GM23248 (cell line): Measurements from ENCODE around the gene LDLRAD2. TPM values are rescaled to one million over a fixed set of nuclear protein-coding genes. Genes with fewer than 3 reads are reported as not detected.

Source experiments
- DNase-seq: peaks from one replicate; pipeline ENCODE4 v3.0.0-alpha.2; 2015
- H2AFZ ChIP-seq: fragments of 200-600 bp; sonication (generic); 2 replicates; pipeline ENCODE4 v1.6.1; 2016; ENCODE audit warnings: antibody characterized with exemption
- H3F3A ChIP-seq: fragments of 200-600 bp; sonication (generic); 2 replicates; pipeline ENCODE4 v1.6.1; 2016; ENCODE audit warnings: mild to moderate bottlenecking, antibody characterized with exemption, mixed run types; ENCODE audit not compliant: insufficient read depth
- H3K27ac ChIP-seq: fragments of 200-600 bp; sonication (generic); 2 replicates; pipeline ENCODE4 v1.5.1; 2016; ENCODE audit warnings: mild to moderate bottlenecking
- H3K27me3 ChIP-seq: fragments of 200-600 bp; sonication (generic); replicated peaks from 2 replicates; pipeline ENCODE4 v1.6.1; 2016; ENCODE audit warnings: mild to moderate bottlenecking; ENCODE audit not compliant: insufficient read depth
- H3K36me3 ChIP-seq: fragments of 200-600 bp; sonication (generic); 2 replicates; pipeline ENCODE4 v1.6.1; 2016; ENCODE audit warnings: low read depth, mild to moderate bottlenecking
- H3K4me1 ChIP-seq: fragments of 200-600 bp; sonication (generic); 2 replicates; pipeline ENCODE4 v1.6.1; 2016; ENCODE audit warnings: mild to moderate bottlenecking; ENCODE audit not compliant: insufficient read depth
- H3K4me2 ChIP-seq: fragments of 200-600 bp; sonication (generic); one replicate; pipeline ENCODE4 v1.6.1; 2016; ENCODE audit warnings: mild to moderate bottlenecking; ENCODE audit not compliant: unreplicated experiment
- H3K4me3 ChIP-seq: fragments of 200-600 bp; sonication (generic); 2 replicates; pipeline ENCODE4 v1.5.1; 2016; ENCODE audit warnings: mild to moderate bottlenecking
- H3K79me2 ChIP-seq: fragments of 200-600 bp; sonication (generic); 2 replicates; pipeline ENCODE4 v1.6.1; 2016; ENCODE audit warnings: mild to moderate bottlenecking; ENCODE audit not compliant: insufficient read depth
- H3K9ac ChIP-seq: fragments of 200-600 bp; sonication (generic); 2 replicates; pipeline ENCODE4 v1.6.1; 2016; ENCODE audit warnings: mild to moderate bottlenecking
- H3K9me2 ChIP-seq: fragments of 200-600 bp; sonication (generic); 2 replicates; pipeline ENCODE4 v1.6.1; 2016; ENCODE audit warnings: mixed run types, mild to moderate bottlenecking, moderate library complexity; ENCODE audit not compliant: insufficient read depth
- H3K9me3 ChIP-seq: fragments of 200-600 bp; sonication (generic); one replicate; pipeline ENCODE4 v1.6.1; 2017; ENCODE audit warnings: low read depth
- H4K20me1 ChIP-seq: fragments of 200-600 bp; sonication (generic); 2 replicates; pipeline ENCODE4 v1.6.0; 2016; ENCODE audit not compliant: insufficient read depth
- EZH2 ChIP-seq: fragments of 200-600 bp; sonication (generic); IDR thresholded peaks from 2 replicates; pipeline ENCODE4 v1.6.1; 2018; ENCODE audit warnings: antibody characterized with exemption, mild to moderate bottlenecking; ENCODE audit not compliant: insufficient read depth, poor library complexity, severe bottlenecking
- EZH2phosphoT487 ChIP-seq: fragments of 200-600 bp; sonication (generic); IDR thresholded peaks from 2 replicates; pipeline ENCODE4 v1.6.1; 2018; ENCODE audit warnings: antibody characterized with exemption, moderate library complexity, mild to moderate bottlenecking, low read depth; ENCODE audit not compliant: insufficient read depth
- WGBS, 2 experiments: methylation state at CpG; one replicate each; pipeline ENCODE4 v1.1.6; 2015 to 2017; ENCODE audit warnings: low lambda C conversion rate in 2 of 2, low coverage in 1 of 2; ENCODE audit errors: missing lambda C conversion rate in 2 of 2; 5-methylcytosine and 5-hydroxymethylcytosine counted together
- in situ Hi-C: fragments of 300-500 bp; cut with MboI; formaldehyde crosslinking; loops from 2 replicates; pipeline ENCODE4 v1.15.0; 2020
- polyA plus RNA-seq: library from polyadenylated mRNA; unstranded; fragments of >200 nt; fragmentation: Nextera tagmentation; extraction: Ambion mirVana; gene quantifications from 2 replicates; pipeline ENCODE4 v1.2.1, GENCODE V29; 2016
- total RNA-seq: library from RNA; depleted of rRNA; stranded (reverse); fragments of >200 nt; shearing (Covaris generic); gene quantifications from 2 replicates; pipeline ENCODE4 v1.2.3, GENCODE V29; 2014

Gene LDLRAD2
- total and polyA plus RNA-seq, 2 experiments from 2014 or later: 8.5 TPM; not detected in 1

GRCh38 chr1:21845646-21846641 is 33.9 kb downstream of the LDLRAD2 start:
- TF ChIP-seq EZH2 (no peak), EZH2phosphoT487 (no peak)
- in situ Hi-C loops: no loop called here
- no peaks in the 10 kb centered on the region for H4K20me1 ChIP-seq

GRCh38 chr1:21847223-21848205 is 35.4 kb downstream of the LDLRAD2 start:
- 93 to 94% methylated on average over 39 to 47 of the region's 47 CpGs for WGBS, 2 experiments
- Histone ChIP-seq H3K4me1 (no peaks in the 10 kb centered on the region), H3K4me2 (no peak overlapping the region), H3K27ac (no peak overlapping the region), H3K36me3 (peaks cover 68% of the 10 kb centered on the region; the same call in 1 of the 2 replicates), H3K9me2 (no peaks in the 10 kb centered on the region), H3K9ac (no peak overlapping the region), H3F3A (0 out of 2 replicates have a peak, but pooled peaks cover 4% of the 10 kb centered on the region), H3K4me3 (no peak overlapping the region), H4K20me1 (no peaks in the 10 kb centered on the region), H3K27me3 (no peaks in the 10 kb centered on the region), H2AFZ (no peak overlapping the region), H3K79me2 (no peaks in the 10 kb centered on the region), H3K9me3 (no peaks in the 10 kb centered on the region)
- in situ Hi-C loops: no loop called here
- no peak for DNase-seq
- TF ChIP-seq EZH2phosphoT487 (no peak), EZH2 (no peak)

More at GRCh38 chr1:21845646-21846641, 33.9 kb downstream of the LDLRAD2 start:
- no peak for DNase-seq
- H3K4me2 ChIP-seq: no peak overlapping the region
- no peaks in the 10 kb centered on the region for H3K27me3 ChIP-seq
- H3K36me3 ChIP-seq: peaks cover 62% of the 10 kb centered on the region; the same call in 1 of the 2 replicates
- H3K79me2 ChIP-seq: no peaks in the 10 kb centered on the region
- no peaks in the 10 kb centered on the region for H3K4me1 ChIP-seq
- no peak overlapping the region for H2AFZ ChIP-seq
- H3K9ac ChIP-seq: no peak overlapping the region
- H3K4me3 ChIP-seq: no peak overlapping the region
- H3K9me3 ChIP-seq: no peaks in the 10 kb centered on the region
- WGBS, 2 experiments: 94 to 95% methylated on average over 26 to 33 of the region's 33 CpGs
- H3K27ac ChIP-seq: no peak overlapping the region
- 0 out of 2 replicates have a peak, but pooled peaks cover 4% of the 10 kb centered on the region for H3F3A ChIP-seq
- no peaks in the 10 kb centered on the region for H3K9me2 ChIP-seq

DNA sequence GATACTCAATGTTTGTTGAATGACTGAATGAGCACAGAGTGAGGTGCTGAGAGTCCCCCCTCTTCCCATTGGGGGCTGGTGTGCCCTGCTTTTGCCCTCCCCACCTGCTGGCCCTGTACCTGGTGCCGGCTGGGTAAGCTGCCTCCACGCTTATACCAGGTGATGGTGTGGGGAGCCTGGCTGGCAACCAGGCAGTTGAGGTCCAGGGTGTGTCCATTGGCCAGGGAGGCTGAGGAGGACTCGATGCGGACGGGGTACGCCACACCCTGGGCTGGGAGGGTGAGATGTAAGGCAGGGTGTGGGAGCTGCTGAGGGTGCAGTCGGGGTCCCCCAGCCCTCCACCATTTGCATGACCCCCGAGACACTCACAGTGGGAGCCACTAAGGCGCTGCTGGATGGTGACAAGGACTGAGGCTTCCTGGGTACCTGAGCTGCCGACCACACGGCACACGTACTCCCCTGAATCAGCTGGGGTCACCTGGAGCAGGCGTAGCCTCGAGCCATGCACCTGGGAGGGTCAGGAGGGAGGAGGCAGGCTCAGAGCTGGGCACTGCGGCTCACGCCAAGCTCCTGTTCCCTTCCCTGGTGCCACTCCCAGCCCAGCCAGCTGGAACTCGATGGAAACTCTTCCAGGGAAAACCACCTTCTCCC is 36.6 kb downstream of the LDLRAD2 start:
- Histone ChIP-seq H3K9ac (no peak overlapping the region), H2AFZ (no peak overlapping the region), H3K79me2 (no peaks in the 10 kb centered on the region), H4K20me1 (no peaks in the 10 kb centered on the region), H3K9me2 (no peaks in the 10 kb centered on the region), H3K36me3 (peaks cover 61% of the 10 kb centered on the region; the same call in 1 of the 2 replicates), H3K27me3 (no peaks in the 10 kb centered on the region), H3K27ac (no peak overlapping the region), H3K4me3 (no peak overlapping the region), H3K4me2 (no peak overlapping the region), H3F3A (0 out of 2 replicates have a peak, but pooled peaks cover 4% of the 10 kb centered on the region), H3K4me1 (no peaks in the 10 kb centered on the region), H3K9me3 (no peaks in the 10 kb centered on the region)
- 91 to 93% methylated on average over 16 to 17 of the region's 17 CpGs for WGBS, 2 experiments
- TF ChIP-seq EZH2phosphoT487: no peak
- no peak for TF ChIP-seq EZH2
- in situ Hi-C loops: no loop called here
- DNase-seq: no peak
